Loucy (cell line): Measurements from ENCODE around the gene NFATC2IP.

Source experiments
- CTCF ChIP-seq: fragments of 200-600 bp; sonication (generic); conservative IDR thresholded peaks from 2 replicates; pipeline ENCODE4 v1.5.1; 2014; ENCODE audit warnings: mild to moderate bottlenecking, antibody characterized with exemption, low read length
- EZH2phosphoT487 ChIP-seq: fragments of 200-600 bp; IDR thresholded peaks from 2 replicates; pipeline ENCODE4 v1.6.1; 2018; ENCODE audit warnings: antibody characterized with exemption, mild to moderate bottlenecking, moderate library complexity, borderline replicate concordance

- no peak for TF ChIP-seq CTCF
- TF ChIP-seq EZH2phosphoT487 = no peak
Observed at GRCh38 chr16:28930203-28930602, 20.5 kb upstream of the NFATC2IP start.
